Gastrocnemius medialis (tissue), 4 donors: ENCODE data around the gene PINK1.

Experiments
- POLR2A ChIP-seq, 2 donors: fragments of 450-650 bp; IDR thresholded peaks; one replicate each; pipeline ENCODE4 v1.6.1; 2017; ENCODE audit warnings: antibody characterized with exemption in 2 of 2, mild to moderate bottlenecking in 2 of 2, moderate library complexity in 2 of 2
- TF ChIP-seq, protein P1 (sequence below), 5 experiments: fragments of 450-650 bp in 3 of 5; fragments of 200-600 bp in 2 of 5; sonication (generic) in 2 of 5; IDR thresholded peaks in 4 of 5; conservative IDR thresholded peaks in 1 of 5; 1 replicate in 4 of 5; 2 replicates in 1 of 5; pipeline ENCODE4 v1.5.1; 2016 to 2019; ENCODE audit warnings: antibody characterized with exemption in 5 of 5, mild to moderate bottlenecking in 3 of 5, moderate library complexity in 3 of 5

- TF ChIP-seq, protein P1, sequence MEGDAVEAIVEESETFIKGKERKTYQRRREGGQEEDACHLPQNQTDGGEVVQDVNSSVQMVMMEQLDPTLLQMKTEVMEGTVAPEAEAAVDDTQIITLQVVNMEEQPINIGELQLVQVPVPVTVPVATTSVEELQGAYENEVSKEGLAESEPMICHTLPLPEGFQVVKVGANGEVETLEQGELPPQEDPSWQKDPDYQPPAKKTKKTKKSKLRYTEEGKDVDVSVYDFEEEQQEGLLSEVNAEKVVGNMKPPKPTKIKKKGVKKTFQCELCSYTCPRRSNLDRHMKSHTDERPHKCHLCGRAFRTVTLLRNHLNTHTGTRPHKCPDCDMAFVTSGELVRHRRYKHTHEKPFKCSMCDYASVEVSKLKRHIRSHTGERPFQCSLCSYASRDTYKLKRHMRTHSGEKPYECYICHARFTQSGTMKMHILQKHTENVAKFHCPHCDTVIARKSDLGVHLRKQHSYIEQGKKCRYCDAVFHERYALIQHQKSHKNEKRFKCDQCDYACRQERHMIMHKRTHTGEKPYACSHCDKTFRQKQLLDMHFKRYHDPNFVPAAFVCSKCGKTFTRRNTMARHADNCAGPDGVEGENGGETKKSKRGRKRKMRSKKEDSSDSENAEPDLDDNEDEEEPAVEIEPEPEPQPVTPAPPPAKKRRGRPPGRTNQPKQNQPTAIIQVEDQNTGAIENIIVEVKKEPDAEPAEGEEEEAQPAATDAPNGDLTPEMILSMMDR (IDR thresholded peaks at IDR 0.05 in 4 of 5, conservative IDR thresholded peaks at IDR 0.05 in 1 of 5), result no peak
- no peak for TF ChIP-seq POLR2A (IDR thresholded peaks at IDR 0.05)
Measured at GRCh38 chr1:20594746-20595145, 38.5 kb upstream of the PINK1 start.
